GM12892 (cell line): ENCODE measurements around the gene COLEC12.

Source experiments
- POLR2A ChIP-seq: IDR thresholded peaks from 2 replicates; pipeline ENCODE4 v1.6.1; 2011; ENCODE audit warnings: low read depth, low read length, control low read depth
- POLR2AphosphoS5 ChIP-seq: IDR thresholded peaks from 2 replicates; pipeline ENCODE4 v1.6.1; 2011; ENCODE audit warnings: low read depth, low read length, control low read depth

DNA sequence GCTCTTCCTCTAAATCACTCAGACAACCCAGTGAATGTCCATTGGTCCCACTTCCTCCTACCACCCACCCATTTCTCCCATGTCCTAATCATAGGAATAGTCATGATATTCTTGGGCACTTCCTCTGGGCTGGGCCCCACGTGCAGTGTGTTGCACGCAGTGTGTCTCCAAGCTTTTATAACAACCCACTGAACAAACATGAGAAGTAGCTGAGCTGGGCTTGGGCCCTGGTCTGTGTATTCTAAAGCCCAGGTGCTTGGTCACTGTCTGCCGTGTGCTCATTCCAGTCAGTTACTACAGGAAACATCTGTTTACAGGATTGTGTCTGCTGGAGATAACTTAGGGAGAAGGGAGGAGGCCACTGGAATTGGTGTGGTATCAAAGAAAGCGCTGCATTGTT, 168.5 kb downstream of the COLEC12 start:
- TF ChIP-seq POLR2A (no peak), POLR2AphosphoS5 (no peak)
